SK-N-SH treated with all-trans-retinoic acid at 6 μM for 48 hours (cell line): ENCODE results near the gene LTBP1.

Experiments
- ARNTL ChIP-seq: fragments of 450-650 bp; formaldehyde crosslinking; IDR thresholded peaks from 2 replicates; pipeline ENCODE4 v1.5.0; 2020; ENCODE audit warnings: low read depth, mild to moderate bottlenecking, moderate library complexity, borderline replicate concordance
- CSDC2 ChIP-seq: fragments of 250-450 bp; sonication (Bioruptor Pico); IDR thresholded peaks from 2 replicates; pipeline ENCODE4 v1.5.0; 2020; ENCODE audit warnings: mild to moderate bottlenecking, moderate library complexity
- TSHZ2 ChIP-seq: fragments of 250-450 bp; sonication (Bioruptor Pico); IDR thresholded peaks from 2 replicates; pipeline ENCODE4 v1.5.0; 2020; ENCODE audit warnings: mild to moderate bottlenecking, moderate library complexity
- ZC3H10 ChIP-seq: fragments of 250-450 bp; sonication (Bioruptor Pico); IDR thresholded peaks from 2 replicates; pipeline ENCODE4 v1.5.1; 2021; ENCODE audit warnings: mild to moderate bottlenecking, moderate library complexity
- ZFP3 ChIP-seq: fragments of 250-450 bp; sonication (Bioruptor Pico); IDR thresholded peaks from 2 replicates; pipeline ENCODE4 v1.5.0; 2020; ENCODE audit warnings: mild to moderate bottlenecking, moderate library complexity
- TF ChIP-seq, protein P1 (sequence below): fragments of 250-450 bp; sonication (Bioruptor Pico); IDR thresholded peaks from 2 replicates; pipeline ENCODE4 v1.5.1; 2020; ENCODE audit warnings: low read depth, mild to moderate bottlenecking, moderate library complexity

- TF ChIP-seq, protein P1, sequence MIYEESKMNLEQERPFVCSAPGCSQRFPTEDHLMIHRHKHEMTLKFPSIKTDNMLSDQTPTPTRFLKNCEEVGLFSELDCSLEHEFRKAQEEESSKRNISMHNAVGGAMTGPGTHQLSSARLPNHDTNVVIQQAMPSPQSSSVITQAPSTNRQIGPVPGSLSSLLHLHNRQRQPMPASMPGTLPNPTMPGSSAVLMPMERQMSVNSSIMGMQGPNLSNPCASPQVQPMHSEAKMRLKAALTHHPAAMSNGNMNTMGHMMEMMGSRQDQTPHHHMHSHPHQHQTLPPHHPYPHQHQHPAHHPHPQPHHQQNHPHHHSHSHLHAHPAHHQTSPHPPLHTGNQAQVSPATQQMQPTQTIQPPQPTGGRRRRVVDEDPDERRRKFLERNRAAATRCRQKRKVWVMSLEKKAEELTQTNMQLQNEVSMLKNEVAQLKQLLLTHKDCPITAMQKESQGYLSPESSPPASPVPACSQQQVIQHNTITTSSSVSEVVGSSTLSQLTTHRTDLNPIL (CRISPR knock-in tag): no peak
- no peak for TF ChIP-seq ZFP3 (CRISPR knock-in tag)
- no peak for TF ChIP-seq ARNTL (CRISPR knock-in tag)
- TF ChIP-seq CSDC2: no peak
- TF ChIP-seq TSHZ2: no peak
- TF ChIP-seq ZC3H10 (CRISPR knock-in tag): no peak
Measured at GRCh38 chr2:33351781-33352180, 405.0 kb downstream of the LTBP1 start.
